ENCODE data around the gene PKDREJ. TPM values are rescaled to one million over a fixed set of nuclear protein-coding genes. Genes with fewer than 3 reads are reported as not detected.

The PKDREJ gene
- total RNA-seq, 4 donors from 2014 or later: 0.11 to 0.34 (median 0.34) TPM; not detected in 1

DNA sequence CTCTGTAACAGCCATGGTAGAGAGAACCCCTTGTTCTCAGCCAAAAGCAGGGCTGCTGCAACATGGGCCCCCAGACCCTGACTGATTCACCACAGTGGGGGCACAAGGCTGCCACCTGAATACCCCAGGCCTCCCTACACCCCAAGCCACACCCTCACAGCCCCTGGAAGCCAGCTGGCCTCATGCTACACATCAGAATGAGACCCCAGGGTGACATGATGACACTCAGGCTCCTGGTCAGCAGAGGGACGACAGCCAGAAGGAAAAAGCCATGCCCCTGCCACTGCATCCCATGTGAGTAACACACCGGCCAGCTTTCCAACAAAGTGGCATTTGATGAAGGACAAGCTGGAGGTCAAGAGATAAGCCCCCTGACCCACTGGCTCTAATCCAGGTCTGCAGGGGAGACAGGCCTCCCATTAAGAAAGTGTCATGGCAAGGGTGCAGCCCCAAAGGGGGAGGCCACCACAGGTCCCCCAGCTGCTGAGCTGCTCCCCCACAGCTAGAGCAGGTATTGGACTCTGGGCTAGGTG, 15.6 kb downstream of the PKDREJ start:
- 100% methylated on average over 1 of the region's 2 CpGs for WGBS
- peaks cover 17% of the 10 kb centered on the region for H3K36me3 ChIP-seq
- no peak overlapping the region for H3K27ac ChIP-seq
- peak in 1 of 2 donors; percentile 59 for DNase-seq (ENCODE audit: low spot score in 2 of 2)
- no peaks in the 10 kb centered on the region for H3K27me3 ChIP-seq
- peaks cover 26% of the 10 kb centered on the region for H3K4me1 ChIP-seq
- H3K4me3 ChIP-seq: no peak overlapping the region
- no peaks in the 10 kb centered on the region for H3K9me3 ChIP-seq
- TF ChIP-seq POLR2A (IDR thresholded peaks at IDR 0.05): no peak
- TF ChIP-seq POLR2AphosphoS5 (IDR thresholded peaks at IDR 0.05): no peak
- TF ChIP-seq, protein P1, sequence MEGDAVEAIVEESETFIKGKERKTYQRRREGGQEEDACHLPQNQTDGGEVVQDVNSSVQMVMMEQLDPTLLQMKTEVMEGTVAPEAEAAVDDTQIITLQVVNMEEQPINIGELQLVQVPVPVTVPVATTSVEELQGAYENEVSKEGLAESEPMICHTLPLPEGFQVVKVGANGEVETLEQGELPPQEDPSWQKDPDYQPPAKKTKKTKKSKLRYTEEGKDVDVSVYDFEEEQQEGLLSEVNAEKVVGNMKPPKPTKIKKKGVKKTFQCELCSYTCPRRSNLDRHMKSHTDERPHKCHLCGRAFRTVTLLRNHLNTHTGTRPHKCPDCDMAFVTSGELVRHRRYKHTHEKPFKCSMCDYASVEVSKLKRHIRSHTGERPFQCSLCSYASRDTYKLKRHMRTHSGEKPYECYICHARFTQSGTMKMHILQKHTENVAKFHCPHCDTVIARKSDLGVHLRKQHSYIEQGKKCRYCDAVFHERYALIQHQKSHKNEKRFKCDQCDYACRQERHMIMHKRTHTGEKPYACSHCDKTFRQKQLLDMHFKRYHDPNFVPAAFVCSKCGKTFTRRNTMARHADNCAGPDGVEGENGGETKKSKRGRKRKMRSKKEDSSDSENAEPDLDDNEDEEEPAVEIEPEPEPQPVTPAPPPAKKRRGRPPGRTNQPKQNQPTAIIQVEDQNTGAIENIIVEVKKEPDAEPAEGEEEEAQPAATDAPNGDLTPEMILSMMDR (IDR thresholded peaks at IDR 0.05): no peak
- TF ChIP-seq EP300 (IDR thresholded peaks at IDR 0.05): no peak

DNA sequence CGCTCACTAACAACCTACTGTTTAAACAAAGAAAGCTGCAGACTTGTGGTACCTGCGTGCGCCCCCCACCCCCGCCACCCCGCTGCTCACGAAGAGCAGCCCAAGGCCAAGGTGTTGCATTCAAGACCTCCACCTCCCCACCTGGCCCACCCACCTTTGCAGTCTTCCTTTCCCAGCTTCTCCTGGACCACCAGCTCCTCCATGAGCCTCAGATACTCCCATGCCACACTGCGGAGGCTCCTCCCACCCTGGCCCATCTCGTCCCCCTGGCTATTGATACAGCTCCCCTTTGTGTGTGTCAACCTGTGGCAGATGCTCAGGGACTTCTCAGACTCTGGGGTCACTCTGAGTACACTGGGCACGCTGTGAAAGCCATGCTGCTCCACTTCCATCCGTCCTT, 17.0 kb downstream of the PKDREJ start:
- H3K4me1 ChIP-seq: peaks cover 21% of the 10 kb centered on the region
- no peaks in the 10 kb centered on the region for H3K9me3 ChIP-seq
- no peak for DNase-seq (ENCODE audit: low spot score in 2 of 2)
- TF ChIP-seq EP300 (IDR thresholded peaks at IDR 0.05): no peak
- no peak for TF ChIP-seq POLR2AphosphoS5 (IDR thresholded peaks at IDR 0.05)
- peaks cover 17% of the 10 kb centered on the region for H3K36me3 ChIP-seq
- 94% methylated on average over 10 of the region's 10 CpGs for WGBS
- no peak overlapping the region for H3K27ac ChIP-seq
- H3K27me3 ChIP-seq: no peaks in the 10 kb centered on the region
- no peak overlapping the region for H3K4me3 ChIP-seq

DNA sequence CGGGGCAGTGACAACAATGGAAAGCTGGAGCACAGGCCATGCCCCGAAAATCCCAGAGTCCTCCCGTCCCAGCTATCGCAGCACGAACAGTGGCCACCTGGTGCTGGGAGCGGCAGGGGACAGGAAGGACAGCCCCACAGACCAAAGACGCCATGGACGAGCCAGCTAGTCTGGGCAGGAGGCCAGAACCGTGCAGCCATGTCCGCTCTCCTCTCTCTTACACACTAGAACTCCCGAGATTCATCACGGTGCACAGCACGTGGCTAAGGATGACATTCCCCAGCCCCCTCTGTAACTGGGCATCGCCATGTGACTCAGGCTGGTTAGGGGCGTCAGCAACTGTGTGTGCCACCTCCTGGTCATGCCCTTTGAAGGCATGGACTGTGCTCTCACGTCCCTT, 17.6 kb downstream of the PKDREJ start:
- no peak overlapping the region for H3K27ac ChIP-seq
- no peak for TF ChIP-seq POLR2AphosphoS5 (IDR thresholded peaks at IDR 0.05)
- TF ChIP-seq POLR2A (IDR thresholded peaks at IDR 0.05): no peak
- TF ChIP-seq EP300 (IDR thresholded peaks at IDR 0.05): no peak
- TF ChIP-seq, protein P1 (IDR thresholded peaks at IDR 0.05): no peak
- peaks cover 17% of the 10 kb centered on the region for H3K36me3 ChIP-seq
- H3K4me3 ChIP-seq: no peak overlapping the region
- H3K9me3 ChIP-seq: no peaks in the 10 kb centered on the region
- peaks cover 15% of the 10 kb centered on the region for H3K4me1 ChIP-seq
- H3K27me3 ChIP-seq: no peaks in the 10 kb centered on the region
- no peak for DNase-seq (ENCODE audit: low spot score in 2 of 2)
- WGBS: 51% methylated on average over 15 of the region's 16 CpGs

DNA sequence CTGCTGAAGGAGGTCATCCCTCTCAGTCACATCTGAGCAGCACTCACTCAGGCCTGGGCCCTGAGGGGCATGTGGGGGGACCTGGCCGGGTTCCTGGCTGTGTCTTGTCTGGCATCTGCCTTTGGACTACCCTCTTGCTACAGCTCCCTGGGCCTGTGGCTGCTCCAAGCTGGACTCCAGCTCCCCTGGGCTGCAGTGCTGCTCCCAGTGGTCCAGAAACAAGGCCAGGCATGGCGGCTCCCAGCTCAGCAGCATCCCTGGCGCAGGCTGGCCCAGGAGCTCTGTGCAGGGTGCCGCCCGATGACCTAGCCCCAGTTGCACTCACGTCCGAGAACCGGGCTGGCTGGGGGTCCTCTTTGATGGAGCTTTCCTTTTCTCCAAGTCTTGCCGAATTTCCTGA, 18.4 kb downstream of the PKDREJ start:
- TF ChIP-seq, protein P1 (IDR thresholded peaks at IDR 0.05): no peak
- TF ChIP-seq POLR2A (IDR thresholded peaks at IDR 0.05) (no peak), POLR2AphosphoS5 (IDR thresholded peaks at IDR 0.05) (no peak), EP300 (IDR thresholded peaks at IDR 0.05) (no peak)
- no peak overlapping the region for H3K4me3 ChIP-seq
- WGBS: 89% methylated on average over 8 of the region's 9 CpGs
- H3K4me1 ChIP-seq: peaks cover 14% of the 10 kb centered on the region
- no peak for DNase-seq (ENCODE audit: low spot score in 2 of 2)
- no peaks in the 10 kb centered on the region for H3K27me3 ChIP-seq
- H3K36me3 ChIP-seq: peaks cover 22% of the 10 kb centered on the region
- no peak overlapping the region for H3K27ac ChIP-seq
- H3K9me3 ChIP-seq: no peaks in the 10 kb centered on the region

DNA sequence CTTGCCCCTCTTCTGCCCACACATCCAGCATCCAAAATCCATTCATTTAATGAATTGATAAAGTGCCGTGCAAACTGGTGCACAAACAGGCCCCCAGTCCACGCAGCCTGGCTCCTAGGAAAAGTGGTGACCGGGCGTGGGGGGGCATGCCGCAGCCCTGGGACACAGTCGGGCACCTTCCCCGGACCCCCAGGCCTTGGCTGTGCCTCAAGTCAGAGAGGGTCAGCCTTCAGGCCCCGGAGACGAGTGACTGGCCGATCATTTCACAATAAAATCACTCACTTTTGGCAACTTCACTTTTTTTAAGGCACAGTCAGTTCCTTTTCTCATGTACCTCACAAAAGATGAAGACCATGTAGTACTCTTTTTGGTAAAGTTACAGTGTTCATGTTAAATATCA, 21.1 kb downstream of the PKDREJ start:
- Histone ChIP-seq H3K36me3 (peaks cover 39% of the 10 kb centered on the region), H3K27me3 (no peaks in the 10 kb centered on the region), H3K4me1 (no peaks in the 10 kb centered on the region), H3K4me3 (no peak overlapping the region), H3K9me3 (no peaks in the 10 kb centered on the region), H3K27ac (no peak overlapping the region)
- WGBS: 91% methylated on average over 10 of the region's 10 CpGs
- TF ChIP-seq, protein P1 (IDR thresholded peaks at IDR 0.05): no peak
- TF ChIP-seq EP300 (IDR thresholded peaks at IDR 0.05): no peak
- DNase-seq (ENCODE audit: low spot score in 2 of 2): no peak

Data from suprapubic skin (tissue), 4 donors.